GM19025 (cell line): ENCODE results near the gene CD93.

Experiments used
- ATAC-seq: cut with Tn5 transposase; IDR thresholded peaks from one replicate; pipeline ENCODE4 v1.9.1; 2021; ENCODE audit warnings: mild to moderate bottlenecking, low read depth, moderate library complexity; ENCODE audit not compliant: unreplicated experiment

Gene CD93

DNA sequence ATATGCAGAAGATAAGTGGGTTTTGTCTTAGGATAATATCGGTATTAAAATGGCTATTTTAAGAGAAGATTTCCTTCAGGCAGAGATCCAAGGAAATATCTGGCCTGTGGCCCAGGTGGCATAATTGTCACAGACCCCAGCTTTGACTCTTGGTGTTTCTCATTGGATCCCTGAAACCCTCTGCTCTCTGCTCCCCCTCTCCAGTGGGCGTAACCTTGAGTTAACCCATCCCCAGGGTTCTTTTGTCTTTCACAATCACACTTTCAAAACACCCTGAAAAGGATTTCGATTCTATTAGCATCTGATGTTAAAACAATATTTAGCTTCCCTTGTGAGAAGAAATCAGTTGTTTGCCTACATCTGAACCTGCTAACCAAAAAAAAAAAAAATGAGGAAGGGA lies 43.9 kb downstream of the CD93 start:
- ATAC-seq = no peak

DNA sequence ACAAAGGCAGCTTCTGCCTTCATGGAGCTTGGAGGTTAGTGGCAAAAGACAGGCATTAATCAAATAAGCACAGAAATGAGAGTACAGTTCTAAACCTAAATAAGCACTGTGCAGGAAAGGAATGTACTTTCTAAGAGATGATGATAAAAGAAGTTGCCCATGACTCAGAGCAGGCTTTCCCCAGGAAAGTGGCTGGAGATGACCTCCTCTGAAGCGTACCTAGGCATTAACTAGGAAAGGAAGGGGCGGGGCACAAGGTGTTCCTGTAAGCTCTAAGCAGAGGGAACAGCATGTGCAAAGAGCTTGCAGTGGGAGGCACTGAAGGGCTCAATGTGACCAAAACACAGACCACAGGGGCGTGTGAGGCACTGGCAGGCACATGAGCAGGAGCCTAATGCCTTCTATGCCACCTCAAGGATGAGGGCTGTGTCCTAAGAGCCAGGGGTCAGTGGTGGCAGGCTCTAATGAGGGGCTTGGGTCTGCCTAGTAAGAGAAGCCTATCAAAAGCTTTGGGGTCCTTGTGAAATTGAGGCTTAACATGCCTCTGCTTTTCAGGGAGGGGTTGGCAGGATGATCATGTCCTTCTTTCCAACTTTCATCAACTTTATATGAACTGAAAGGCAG lies 46.1 kb downstream of the CD93 start:
- ATAC-seq = no peak

DNA sequence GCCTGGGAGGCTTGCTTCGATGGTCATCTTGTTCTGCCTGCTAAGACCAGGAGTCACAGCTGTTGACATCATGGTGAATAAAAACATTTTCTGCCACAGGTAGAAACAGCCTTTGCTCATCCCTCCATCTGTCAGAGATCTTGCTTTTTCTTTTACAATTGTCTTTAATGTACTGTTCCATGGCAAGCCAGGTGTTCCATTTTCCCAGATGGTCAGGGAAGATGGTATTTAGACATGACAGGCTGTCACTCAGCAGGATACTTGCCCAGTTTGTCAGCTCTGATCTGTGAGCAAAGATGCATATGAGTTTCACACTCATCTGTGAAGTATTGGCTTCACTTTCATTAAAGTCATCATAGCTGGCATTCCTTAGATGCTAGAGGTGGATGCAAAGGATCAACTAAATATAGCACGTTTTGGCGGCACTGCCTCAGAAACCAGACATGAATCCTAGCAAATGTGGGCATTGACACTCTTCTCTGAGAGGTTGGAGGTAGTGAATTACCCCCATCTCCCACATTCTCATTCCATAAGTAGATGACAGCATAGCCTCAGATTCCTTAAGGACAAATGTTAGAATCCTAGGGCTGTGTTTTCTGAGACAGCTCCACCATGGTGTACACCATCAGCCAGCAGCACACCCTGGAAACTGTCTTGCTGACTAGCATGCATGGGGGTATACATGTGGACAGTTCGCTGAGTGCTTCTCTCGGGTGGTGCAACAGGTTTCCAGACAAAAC lies 46.8 kb downstream of the CD93 start:
- ATAC-seq = no peak

DNA sequence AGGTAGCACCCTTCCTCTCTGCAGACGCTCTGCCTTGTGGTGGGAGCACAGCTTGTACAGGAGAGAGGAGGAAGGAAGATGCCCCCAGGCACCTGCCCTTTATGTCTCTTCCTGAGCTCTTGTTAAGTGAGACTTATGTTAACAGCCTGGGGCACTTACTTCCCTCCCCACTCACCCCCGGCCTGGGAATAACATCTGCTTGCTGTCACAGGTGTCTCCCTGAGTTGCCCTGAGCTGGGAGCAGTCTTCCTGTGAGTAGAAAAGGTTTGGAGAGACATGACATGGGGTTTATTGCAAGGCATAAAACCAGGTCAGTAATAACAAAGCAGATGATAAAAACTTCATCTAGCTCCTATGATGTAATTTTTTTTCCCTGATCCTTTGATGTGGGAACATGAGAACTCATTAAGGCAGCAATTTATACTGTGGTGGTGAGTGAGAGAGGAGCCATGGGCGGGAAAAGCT lies 49.1 kb downstream of the CD93 start:
- no peak for ATAC-seq

DNA sequence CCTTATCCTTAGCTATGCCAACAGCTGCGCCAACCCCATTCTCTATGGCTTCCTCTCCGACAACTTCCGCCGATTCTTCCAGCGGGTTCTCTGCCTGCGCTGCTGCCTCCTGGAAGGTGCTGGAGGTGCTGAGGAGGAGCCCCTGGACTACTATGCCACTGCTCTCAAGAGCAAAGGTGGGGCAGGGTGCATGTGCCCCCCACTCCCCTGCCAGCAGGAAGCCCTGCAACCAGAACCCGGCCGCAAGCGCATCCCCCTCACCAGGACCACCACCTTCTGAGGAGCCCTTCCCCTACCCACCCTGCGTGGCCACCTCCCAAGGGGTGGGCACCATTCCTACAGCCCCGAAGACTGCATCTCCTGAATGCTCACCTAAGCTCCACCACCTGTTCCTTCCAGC lies 49.8 kb downstream of the CD93 start:
- no peak for ATAC-seq

- ATAC-seq = no peak
Measured at GRCh38 chr20:23035731-23036130, 50.4 kb downstream of the CD93 start.

GRCh38 chr20:23034721-23035671 lies 51.1 kb downstream of the CD93 start, which contains the start of gene SSTR4:
Gene SSTR4 (plus strand): TSS chr20:23035312. CDS start chr20:23035484, 172 bp downstream.
- ATAC-seq = no peak

- ATAC-seq = no peak
Measured at GRCh38 chr20:23033918-23034317, 52.2 kb downstream of the CD93 start.

GRCh38 chr20:23032750-23033078 lies 53.4 kb downstream of the CD93 start:
- no peak for ATAC-seq

GRCh38 chr20:23032056-23032749 lies 53.9 kb downstream of the CD93 start:
- ATAC-seq = no peak

DNA sequence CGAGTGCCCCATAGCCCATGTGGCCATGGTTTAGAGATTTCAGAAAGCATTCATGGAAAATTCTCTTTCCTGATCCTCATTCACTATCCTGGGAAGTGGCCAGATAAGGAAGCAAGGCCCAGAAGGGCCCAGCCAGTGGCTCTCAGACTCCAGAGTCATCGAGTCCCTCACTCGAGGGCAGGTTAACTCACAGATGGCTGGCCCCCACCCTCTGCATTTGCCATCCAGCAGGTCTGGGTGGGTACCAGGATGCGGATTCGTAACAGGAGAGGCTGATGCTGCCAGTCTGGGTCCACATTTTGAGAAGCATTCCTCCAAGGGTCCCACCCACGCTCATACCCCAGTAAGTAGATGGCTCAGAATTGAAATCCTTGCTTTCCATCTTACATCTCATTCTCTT lies 54.8 kb downstream of the CD93 start:
- no peak for ATAC-seq
